Cardiac fibroblast (primary cell): ENCODE data around the gene ZNF701.
"Not testable (repeated sequence)": the region's sequence is repeated elsewhere in the genome, so short reads cannot be mapped to it uniquely, and the experiment has no call there.

ENCODE experiments used
- DNase-seq, 2 donors: peaks; one replicate each; pipeline versions ENCODE4 v3.0.0 to v3.0.0-alpha.2; 2010; ENCODE audit warnings: low read depth in 2 of 2
- H3K4me3 ChIP-seq, 2 donors: replicated peaks in 1 of 2; 1 replicate in 1 of 2; 2 replicates in 1 of 2; pipeline ENCODE4 v1.5.1; 2011; ENCODE audit warnings: low read depth in 2 of 2, low read length in 2 of 2, mild to moderate bottlenecking in 2 of 2, moderate library complexity in 1 of 2
- CTCF ChIP-seq: IDR thresholded peaks from one replicate; pipeline ENCODE4 v1.5.1; 2011; ENCODE audit warnings: low read depth, mild to moderate bottlenecking, low read length, inconsistent platforms

The ZNF701 gene

DNA sequence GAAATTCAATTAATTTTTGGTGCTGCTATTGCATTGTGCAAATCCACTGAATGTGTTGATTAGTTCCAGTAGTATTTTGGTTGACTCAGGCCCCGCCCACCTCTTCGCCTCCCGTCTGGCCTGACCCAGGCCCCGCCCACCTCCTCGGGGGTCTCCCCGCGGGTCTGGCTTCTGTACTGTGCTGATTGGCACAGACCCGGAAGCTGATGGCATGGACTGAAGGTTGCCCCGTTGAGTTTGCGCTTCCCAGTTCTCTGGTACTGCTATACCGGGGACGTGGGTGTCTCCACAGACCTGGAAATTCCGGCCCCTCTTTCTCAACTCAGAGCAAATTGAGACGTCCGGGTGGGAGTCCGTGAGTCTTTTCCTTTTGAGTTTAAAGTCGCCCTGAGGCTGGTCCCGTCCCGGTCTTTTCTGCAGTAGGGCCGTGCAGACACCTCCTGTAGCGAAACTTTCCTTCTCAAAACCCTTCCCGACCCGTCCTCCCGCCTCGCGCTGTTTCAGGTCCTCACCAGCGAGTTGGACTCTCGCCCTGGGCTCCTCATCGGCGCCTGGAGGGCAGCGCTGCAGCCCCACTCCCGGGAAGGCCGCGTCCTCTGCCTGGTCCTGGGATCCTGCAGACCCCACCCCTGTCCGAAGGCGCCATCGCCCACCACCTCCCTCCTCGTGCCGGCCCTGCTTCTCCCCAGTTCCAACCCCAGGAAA lies 14.8 kb downstream of the ZNF701 start:
- H3K4me3 ChIP-seq: no peak overlapping the region
- DNase-seq: no peak
- no peak for TF ChIP-seq CTCF

DNA sequence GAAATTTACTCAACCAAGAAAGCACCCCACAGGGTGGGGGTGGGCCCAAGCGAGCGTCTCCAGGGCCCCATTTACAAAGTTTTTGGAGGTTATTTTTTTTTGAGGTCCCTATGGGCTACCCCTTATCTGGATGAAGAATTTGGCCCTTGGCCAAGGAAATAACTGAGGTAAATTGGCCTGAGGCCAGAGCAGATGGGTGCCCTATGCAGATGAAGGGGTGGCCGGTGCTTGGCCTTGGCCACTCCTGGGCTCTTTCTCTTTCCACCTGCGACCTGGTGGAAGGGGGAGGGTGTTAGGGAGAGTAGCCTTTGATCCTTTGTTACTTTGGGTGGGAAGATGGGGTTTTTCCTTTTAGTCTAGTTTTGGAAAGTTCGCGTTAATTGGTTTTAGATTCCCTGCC lies 15.5 kb downstream of the ZNF701 start:
- TF ChIP-seq CTCF: no peak
- no peak overlapping the region for H3K4me3 ChIP-seq
- DNase-seq: no peak

GRCh38 chr19:52590728-52591127 lies 20.6 kb downstream of the ZNF701 start:
- DNase-seq: no peak
- no peak overlapping the region for H3K4me3 ChIP-seq
- no peak for TF ChIP-seq CTCF

DNA sequence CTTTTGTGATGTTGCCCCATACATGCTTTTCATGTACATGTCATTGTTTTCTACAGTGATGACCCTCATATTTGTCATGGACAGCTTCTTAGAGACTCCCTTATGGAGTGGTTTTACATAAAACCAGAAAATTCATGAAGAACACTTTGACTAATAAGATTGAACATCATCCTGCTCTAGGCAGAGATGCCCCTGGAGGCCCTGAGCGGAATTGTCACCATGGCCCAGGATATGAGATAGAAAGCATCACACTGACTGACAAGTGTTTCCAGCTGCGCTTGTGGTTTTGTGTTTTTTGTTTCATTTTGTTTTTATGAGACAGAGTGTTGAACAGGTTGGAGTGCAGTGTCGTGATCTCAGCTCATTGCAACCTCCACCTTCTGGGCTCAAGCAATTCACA lies 22.2 kb downstream of the ZNF701 start:
- no peak for DNase-seq
- H3K4me3 ChIP-seq: no peak overlapping the region
- TF ChIP-seq CTCF: no peak

- DNase-seq, H3K4me3 ChIP-seq: not testable (repeated sequence)
Measured at GRCh38 chr19:52593441-52593840, 23.4 kb downstream of the ZNF701 start.

DNA sequence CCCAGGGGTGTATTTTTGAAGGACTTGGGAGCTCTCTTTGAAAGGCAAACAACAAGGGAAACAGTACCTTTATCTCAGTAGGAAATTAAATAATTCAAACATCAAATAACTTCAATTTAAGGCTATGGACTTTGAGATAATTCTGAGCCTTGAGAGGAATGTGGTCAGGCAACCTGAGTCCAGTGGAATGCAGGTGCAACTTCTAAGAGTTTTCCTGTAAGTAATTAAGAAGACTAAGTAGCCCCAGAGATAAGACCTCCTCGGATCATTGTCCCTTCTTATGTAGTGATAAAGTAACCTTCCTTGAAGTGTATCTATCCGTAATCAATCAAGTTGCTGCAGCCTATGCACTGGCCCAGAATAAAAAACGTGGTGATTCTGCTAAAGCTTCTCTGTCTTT lies 29.2 kb downstream of the ZNF701 start:
- no peak for TF ChIP-seq CTCF
- H3K4me3 ChIP-seq: no peak overlapping the region
- no peak for DNase-seq

- no peak for DNase-seq
- no peak for TF ChIP-seq CTCF
Measured at GRCh38 chr19:52600639-52601024, 30.5 kb downstream of the ZNF701 start.

More at GRCh38 chr19:52600639-52601024, 30.5 kb downstream of the ZNF701 start:
- H3K4me3 ChIP-seq: peak overlapping the region; percentile 55 to 65
